Endothelial cell of umbilical vein (primary cell): ENCODE measurements around the gene ATAT1.
"Not testable (repeated sequence)": the region's sequence is repeated elsewhere in the genome, so short reads cannot be mapped to it uniquely, and the experiment has no call there.

Experiments
- CTCF ChIP-seq, 2 donors: IDR thresholded peaks; 1 replicate in 1 of 2; 2 replicates in 1 of 2; pipeline ENCODE4 v1.5.1; 2011; ENCODE audit warnings: low read length in 2 of 2, mild to moderate bottlenecking in 2 of 2, moderate library complexity in 2 of 2, control low read depth in 1 of 2, inconsistent platforms in 1 of 2, low read depth in 1 of 2; ENCODE audit not compliant: insufficient read depth in 1 of 2; ENCODE audit errors: extremely low read depth in 1 of 2
- JUN ChIP-seq: IDR thresholded peaks from 2 replicates; pipeline ENCODE4 v1.6.1; 2011; ENCODE audit warnings: borderline replicate concordance, low read depth; ENCODE audit not compliant: insufficient read length, insufficient read depth
- MYC ChIP-seq: IDR thresholded peaks from one replicate; pipeline ENCODE4 v1.6.1; 2011; ENCODE audit warnings: mild to moderate bottlenecking, low read depth, low read length
- POLR2A ChIP-seq: IDR thresholded peaks from 2 replicates; pipeline ENCODE4 v1.6.1; 2012; ENCODE audit warnings: low read depth, mild to moderate bottlenecking, control low read depth, low read length
- POLR2AphosphoS5 ChIP-seq: IDR thresholded peaks from 2 replicates; pipeline ENCODE4 v1.6.1; 2012; ENCODE audit warnings: low read depth, mild to moderate bottlenecking, control low read depth, low read length, moderate library complexity; ENCODE audit not compliant: insufficient read depth

GRCh38 chr6:30597315-30598144 lies 29.1 kb upstream of the ATAT1 start:
- TF ChIP-seq CTCF (IDR thresholded peaks at IDR 0.05; ENCODE audit: extremely low read depth in 1 of 2, insufficient read depth in 1 of 2, low read depth in 1 of 2, low read length in 2 of 2): peak; percentile 67 to 82
- not testable (repeated sequence) for TF ChIP-seq POLR2A, POLR2AphosphoS5, MYC, JUN
